ENCODE data around the gene FPGS.

FPGS gene

GRCh38 chr9:127790094-127790855 lies 12.4 kb upstream of the FPGS start:
- DNase-seq = no peak

GRCh38 chr9:127791085-127791484 lies 11.6 kb upstream of the FPGS start:
- DNase-seq = no peak

GRCh38 chr9:127792417-127793031 lies 10.2 kb upstream of the FPGS start:
- no peak for DNase-seq

GRCh38 chr9:127793093-127793708 lies 9.5 kb upstream of the FPGS start:
- no peak for DNase-seq

- DNase-seq = no peak
Observed at GRCh38 chr9:127794001-127794791, 8.5 kb upstream of the FPGS start.

- DNase-seq = peak; percentile 42
Observed at GRCh38 chr9:127796225-127796813, 6.4 kb upstream of the FPGS start.

GRCh38 chr9:127796852-127797370 lies 5.8 kb upstream of the FPGS start:
- DNase-seq = no peak

- DNase-seq = no peak
Observed at GRCh38 chr9:127801955-127802575, 617 bp upstream of the FPGS start.

- DNase-seq = peak; percentile 45
Observed at GRCh38 chr9:127803507-127804352, 1.0 kb downstream of the FPGS start.

- DNase-seq = peak; percentile 68
Observed at GRCh38 chr9:127805620-127806019, 2.9 kb downstream of the FPGS start.

- no peak for DNase-seq
Observed at GRCh38 chr9:127806871-127807270, 4.2 kb downstream of the FPGS start.

GRCh38 chr9:127808347-127809001 lies 5.8 kb downstream of the FPGS start:
- no peak for DNase-seq

- no peak for DNase-seq
Observed at GRCh38 chr9:127809002-127809539, 6.4 kb downstream of the FPGS start.

GRCh38 chr9:127809540-127810377 lies 7.1 kb downstream of the FPGS start:
- DNase-seq = no peak

- no peak for DNase-seq
Observed at GRCh38 chr9:127810378-127811187, 7.9 kb downstream of the FPGS start.

- no peak for DNase-seq
Observed at GRCh38 chr9:127812011-127812410, 9.3 kb downstream of the FPGS start.

- no peak for DNase-seq
Observed at GRCh38 chr9:127812936-127813675, 10.4 kb downstream of the FPGS start.

Data from stimulated activated CD8-positive, alpha-beta memory T cell treated with anti-CD3 and anti-CD28 coated beads, Interleukin-4, amount 100 ng/mL, for 48 hours (primary cell).